ENCODE measurements around the gene ELANE.
"Not testable (repeated sequence)": the region's sequence is repeated elsewhere in the genome, so short reads cannot be mapped to it uniquely, and the experiment has no call there.

The ELANE gene

GRCh38 chr19:879711-880438, 27.8 kb downstream of the ELANE start:
- DNase-seq (ENCODE audit: low spot score): peak; percentile 53

GRCh38 chr19:881385-882071, 29.4 kb downstream of the ELANE start:
- no peak for DNase-seq (ENCODE audit: low spot score)

GRCh38 chr19:882871-883497, 30.9 kb downstream of the ELANE start:
- DNase-seq (ENCODE audit: low spot score): no peak

GRCh38 chr19:883661-884211, 31.6 kb downstream of the ELANE start:
- DNase-seq (ENCODE audit: low spot score): peak; percentile 54

- no peak for DNase-seq (ENCODE audit: low spot score)
Observed at GRCh38 chr19:884420-885211, 32.5 kb downstream of the ELANE start.

GRCh38 chr19:885536-886224, 33.6 kb downstream of the ELANE start:
- DNase-seq (ENCODE audit: low spot score): no peak

GRCh38 chr19:887072-887471, 35.0 kb downstream of the ELANE start:
- DNase-seq (ENCODE audit: low spot score): no peak

- DNase-seq (ENCODE audit: low spot score): no peak
Observed at GRCh38 chr19:887599-887998, 35.5 kb downstream of the ELANE start.

GRCh38 chr19:888581-889385, 36.7 kb downstream of the ELANE start:
- DNase-seq (ENCODE audit: low spot score): no peak

GRCh38 chr19:889662-890295, 37.7 kb downstream of the ELANE start:
- no peak for DNase-seq (ENCODE audit: low spot score)

- DNase-seq (ENCODE audit: low spot score): no peak
Observed at GRCh38 chr19:890831-891230, 38.7 kb downstream of the ELANE start.

- not testable (repeated sequence) for DNase-seq (ENCODE audit: low spot score)
Observed at GRCh38 chr19:891421-892200, 39.5 kb downstream of the ELANE start.

GRCh38 chr19:892243-892893, 40.3 kb downstream of the ELANE start:
- no peak for DNase-seq (ENCODE audit: low spot score)

GRCh38 chr19:892894-893689, 41.0 kb downstream of the ELANE start, which contains the start of the genes MED16 and RNU6-9:
Gene MED16, minus strand, starts transcription at chr19:893187. Its CDS starts 2,056 bp downstream, at chr19:891131.
Gene RNU6-9, plus strand, starts transcription at chr19:893484.
- DNase-seq (ENCODE audit: low spot score): peak; percentile 98

- no peak for DNase-seq (ENCODE audit: low spot score)
Observed at GRCh38 chr19:896434-896833, 44.3 kb downstream of the ELANE start.

GRCh38 chr19:896999-897398, 44.9 kb downstream of the ELANE start:
- no peak for DNase-seq (ENCODE audit: low spot score)

GRCh38 chr19:897442-898039, 45.4 kb downstream of the ELANE start:
- DNase-seq (ENCODE audit: low spot score): no peak

Measured in iPS-NIHi11 (cell line).